ENCODE data around the gene SAP30BP. TPM values are rescaled to one million over a fixed set of nuclear protein-coding genes. Genes with fewer than 3 reads are reported as not detected.

The SAP30BP gene
- total and polyA plus RNA-seq, 2 of the 13 experiments (the other 11 are each of a cell fraction or from before 2014, with no cell fraction given): 67.7 to 99.4 TPM

DNA sequence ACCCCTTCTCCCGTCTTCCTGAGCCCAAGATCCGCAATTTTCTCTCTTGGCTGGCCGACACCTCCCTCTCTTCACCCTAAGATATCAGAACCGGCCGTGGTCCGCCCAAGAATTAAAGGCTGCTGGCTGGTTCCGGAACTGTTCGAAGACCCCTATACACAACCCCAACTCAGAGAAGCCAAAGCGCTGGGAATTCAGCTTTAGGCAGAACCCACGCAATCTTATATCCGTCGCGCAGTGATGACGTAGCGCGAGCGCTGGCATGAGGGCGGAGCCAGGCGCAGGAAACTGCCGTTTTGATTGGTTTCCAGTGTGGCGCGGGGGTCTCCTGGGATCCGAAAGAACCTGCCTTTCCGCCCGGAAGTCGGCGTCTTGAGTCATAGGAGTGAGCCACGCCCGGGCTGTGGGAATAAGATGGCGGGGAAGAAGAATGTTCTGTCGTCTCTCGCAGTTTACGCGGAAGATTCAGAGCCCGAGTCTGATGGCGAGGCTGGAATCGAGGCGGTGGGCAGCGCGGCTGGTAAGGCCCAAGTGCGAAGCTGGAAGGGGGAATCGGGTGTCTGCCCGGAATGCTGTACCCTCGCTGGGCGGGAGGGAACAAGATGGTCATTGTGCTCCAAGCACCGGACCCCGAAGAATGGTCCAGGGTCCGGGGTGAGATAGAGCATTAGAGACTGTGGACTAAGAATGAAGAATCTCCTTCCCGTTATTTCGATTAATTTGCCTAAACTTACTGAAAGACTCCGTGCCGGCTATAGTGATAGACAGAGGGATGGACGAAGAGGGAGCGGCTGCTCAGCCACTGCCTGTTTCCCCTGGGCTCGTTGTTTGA lies at the start of gene SAP30BP, which contains the start of gene RECQL5 (continued):
- TF ChIP-seq SIN3B (IDR thresholded peaks at IDR 0.05; ENCODE audit: low read length) (peak; percentile 99), ZNF879 (CRISPR knock-in tag; IDR thresholded peaks at IDR 0.05) (no peak), SMC3 (IDR thresholded peaks at IDR 0.05; ENCODE audit: low read length) (peak; percentile 31; the same call in 1 of the 2 replicates), ELF3 (CRISPR knock-in tag; IDR thresholded peaks at IDR 0.05) (peak; percentile 76; the same call in 1 of the 2 replicates), NAIF1 (CRISPR knock-in tag; IDR thresholded peaks at IDR 0.05; ENCODE audit: borderline replicate concordance) (peak; percentile 49; the same call in 1 of the 2 replicates), TBL1XR1 (IDR thresholded peaks at IDR 0.05; ENCODE audit: borderline replicate concordance, low read length, partially characterized antibody) (peak; percentile 27), PHF5A (CRISPR knock-in tag; IDR thresholded peaks at IDR 0.05; ENCODE audit: low read depth, unreplicated experiment) (no peak), ARHGAP35 (CRISPR knock-in tag; IDR thresholded peaks at IDR 0.05; ENCODE audit: borderline replicate concordance) (0 out of 2 replicates have a peak, but pooled peaks have one; percentile 33), EED (CRISPR knock-in tag; IDR thresholded peaks at IDR 0.05) (no peak), MAFK (conservative IDR thresholded peaks at IDR 0.05 in 1 of 2, IDR thresholded peaks at IDR 0.05 in 1 of 2; ENCODE audit: low read length in 2 of 2) (0 out of 4 replicates have a peak, but pooled peaks of 1 of the 2 experiments have one; percentile 4), CEBPB (IDR thresholded peaks at IDR 0.05; ENCODE audit: borderline replicate concordance, low read depth, low read length) (peak; percentile 46; the same call in 1 of the 2 replicates)
- TF ChIP-seq, protein P1, sequence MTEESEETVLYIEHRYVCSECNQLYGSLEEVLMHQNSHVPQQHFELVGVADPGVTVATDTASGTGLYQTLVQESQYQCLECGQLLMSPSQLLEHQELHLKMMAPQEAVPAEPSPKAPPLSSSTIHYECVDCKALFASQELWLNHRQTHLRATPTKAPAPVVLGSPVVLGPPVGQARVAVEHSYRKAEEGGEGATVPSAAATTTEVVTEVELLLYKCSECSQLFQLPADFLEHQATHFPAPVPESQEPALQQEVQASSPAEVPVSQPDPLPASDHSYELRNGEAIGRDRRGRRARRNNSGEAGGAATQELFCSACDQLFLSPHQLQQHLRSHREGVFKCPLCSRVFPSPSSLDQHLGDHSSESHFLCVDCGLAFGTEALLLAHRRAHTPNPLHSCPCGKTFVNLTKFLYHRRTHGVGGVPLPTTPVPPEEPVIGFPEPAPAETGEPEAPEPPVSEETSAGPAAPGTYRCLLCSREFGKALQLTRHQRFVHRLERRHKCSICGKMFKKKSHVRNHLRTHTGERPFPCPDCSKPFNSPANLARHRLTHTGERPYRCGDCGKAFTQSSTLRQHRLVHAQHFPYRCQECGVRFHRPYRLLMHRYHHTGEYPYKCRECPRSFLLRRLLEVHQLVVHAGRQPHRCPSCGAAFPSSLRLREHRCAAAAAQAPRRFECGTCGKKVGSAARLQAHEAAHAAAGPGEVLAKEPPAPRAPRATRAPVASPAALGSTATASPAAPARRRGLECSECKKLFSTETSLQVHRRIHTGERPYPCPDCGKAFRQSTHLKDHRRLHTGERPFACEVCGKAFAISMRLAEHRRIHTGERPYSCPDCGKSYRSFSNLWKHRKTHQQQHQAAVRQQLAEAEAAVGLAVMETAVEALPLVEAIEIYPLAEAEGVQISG (CRISPR knock-in tag; IDR thresholded peaks at IDR 0.05): peak; percentile 93
- TF ChIP-seq, protein P2, sequence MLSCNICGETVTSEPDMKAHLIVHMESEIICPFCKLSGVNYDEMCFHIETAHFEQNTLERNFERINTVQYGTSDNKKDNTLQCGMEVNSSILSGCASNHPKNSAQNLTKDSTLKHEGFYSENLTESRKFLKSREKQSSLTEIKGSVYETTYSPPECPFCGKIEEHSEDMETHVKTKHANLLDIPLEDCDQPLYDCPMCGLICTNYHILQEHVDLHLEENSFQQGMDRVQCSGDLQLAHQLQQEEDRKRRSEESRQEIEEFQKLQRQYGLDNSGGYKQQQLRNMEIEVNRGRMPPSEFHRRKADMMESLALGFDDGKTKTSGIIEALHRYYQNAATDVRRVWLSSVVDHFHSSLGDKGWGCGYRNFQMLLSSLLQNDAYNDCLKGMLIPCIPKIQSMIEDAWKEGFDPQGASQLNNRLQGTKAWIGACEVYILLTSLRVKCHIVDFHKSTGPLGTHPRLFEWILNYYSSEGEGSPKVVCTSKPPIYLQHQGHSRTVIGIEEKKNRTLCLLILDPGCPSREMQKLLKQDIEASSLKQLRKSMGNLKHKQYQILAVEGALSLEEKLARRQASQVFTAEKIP (CRISPR knock-in tag; IDR thresholded peaks at IDR 0.05; ENCODE audit: borderline replicate concordance): no peak
- TF ChIP-seq, protein P3, sequence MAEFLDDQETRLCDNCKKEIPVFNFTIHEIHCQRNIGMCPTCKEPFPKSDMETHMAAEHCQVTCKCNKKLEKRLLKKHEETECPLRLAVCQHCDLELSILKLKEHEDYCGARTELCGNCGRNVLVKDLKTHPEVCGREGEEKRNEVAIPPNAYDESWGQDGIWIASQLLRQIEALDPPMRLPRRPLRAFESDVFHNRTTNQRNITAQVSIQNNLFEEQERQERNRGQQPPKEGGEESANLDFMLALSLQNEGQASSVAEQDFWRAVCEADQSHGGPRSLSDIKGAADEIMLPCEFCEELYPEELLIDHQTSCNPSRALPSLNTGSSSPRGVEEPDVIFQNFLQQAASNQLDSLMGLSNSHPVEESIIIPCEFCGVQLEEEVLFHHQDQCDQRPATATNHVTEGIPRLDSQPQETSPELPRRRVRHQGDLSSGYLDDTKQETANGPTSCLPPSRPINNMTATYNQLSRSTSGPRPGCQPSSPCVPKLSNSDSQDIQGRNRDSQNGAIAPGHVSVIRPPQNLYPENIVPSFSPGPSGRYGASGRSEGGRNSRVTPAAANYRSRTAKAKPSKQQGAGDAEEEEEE (CRISPR knock-in tag; IDR thresholded peaks at IDR 0.05; ENCODE audit: borderline replicate concordance): 0 out of 2 replicates have a peak, but pooled peaks have one; percentile 23
- TF ChIP-seq, protein P4, sequence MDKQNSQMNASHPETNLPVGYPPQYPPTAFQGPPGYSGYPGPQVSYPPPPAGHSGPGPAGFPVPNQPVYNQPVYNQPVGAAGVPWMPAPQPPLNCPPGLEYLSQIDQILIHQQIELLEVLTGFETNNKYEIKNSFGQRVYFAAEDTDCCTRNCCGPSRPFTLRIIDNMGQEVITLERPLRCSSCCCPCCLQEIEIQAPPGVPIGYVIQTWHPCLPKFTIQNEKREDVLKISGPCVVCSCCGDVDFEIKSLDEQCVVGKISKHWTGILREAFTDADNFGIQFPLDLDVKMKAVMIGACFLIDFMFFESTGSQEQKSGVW (CRISPR knock-in tag; IDR thresholded peaks at IDR 0.05; ENCODE audit: borderline replicate concordance): no peak; the same call in 1 of the 2 replicates
- TF ChIP-seq, protein P5, sequence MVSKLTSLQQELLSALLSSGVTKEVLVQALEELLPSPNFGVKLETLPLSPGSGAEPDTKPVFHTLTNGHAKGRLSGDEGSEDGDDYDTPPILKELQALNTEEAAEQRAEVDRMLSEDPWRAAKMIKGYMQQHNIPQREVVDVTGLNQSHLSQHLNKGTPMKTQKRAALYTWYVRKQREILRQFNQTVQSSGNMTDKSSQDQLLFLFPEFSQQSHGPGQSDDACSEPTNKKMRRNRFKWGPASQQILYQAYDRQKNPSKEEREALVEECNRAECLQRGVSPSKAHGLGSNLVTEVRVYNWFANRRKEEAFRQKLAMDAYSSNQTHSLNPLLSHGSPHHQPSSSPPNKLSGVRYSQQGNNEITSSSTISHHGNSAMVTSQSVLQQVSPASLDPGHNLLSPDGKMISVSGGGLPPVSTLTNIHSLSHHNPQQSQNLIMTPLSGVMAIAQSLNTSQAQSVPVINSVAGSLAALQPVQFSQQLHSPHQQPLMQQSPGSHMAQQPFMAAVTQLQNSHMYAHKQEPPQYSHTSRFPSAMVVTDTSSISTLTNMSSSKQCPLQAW (CRISPR knock-in tag; IDR thresholded peaks at IDR 0.05): peak; percentile 89
- TF ChIP-seq, protein P6, sequence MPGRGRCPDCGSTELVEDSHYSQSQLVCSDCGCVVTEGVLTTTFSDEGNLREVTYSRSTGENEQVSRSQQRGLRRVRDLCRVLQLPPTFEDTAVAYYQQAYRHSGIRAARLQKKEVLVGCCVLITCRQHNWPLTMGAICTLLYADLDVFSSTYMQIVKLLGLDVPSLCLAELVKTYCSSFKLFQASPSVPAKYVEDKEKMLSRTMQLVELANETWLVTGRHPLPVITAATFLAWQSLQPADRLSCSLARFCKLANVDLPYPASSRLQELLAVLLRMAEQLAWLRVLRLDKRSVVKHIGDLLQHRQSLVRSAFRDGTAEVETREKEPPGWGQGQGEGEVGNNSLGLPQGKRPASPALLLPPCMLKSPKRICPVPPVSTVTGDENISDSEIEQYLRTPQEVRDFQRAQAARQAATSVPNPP (CRISPR knock-in tag; IDR thresholded peaks at IDR 0.05): no peak
